Measurements from ENCODE around the gene NDUFS2.
A peak's percentile ranks its signal among the peaks of the same experiment; 100 is the strongest.

- peak; percentile 88 to 94 (median 89) for TF ChIP-seq CTCF (IDR thresholded peaks at IDR 0.05 in 2 of 3, conservative IDR thresholded peaks at IDR 0.05 in 1 of 3; ENCODE audit: control insufficient read depth in 2 of 3, extremely low read depth in 1 of 3, insufficient read depth in 1 of 3, low read depth in 3 of 3, low read length in 3 of 3)
- peak; percentile 0; the same call in 1 of the 2 replicates for TF ChIP-seq ATF3 (IDR thresholded peaks at IDR 0.05; ENCODE audit: borderline replicate concordance, extremely low read depth, low read depth, low read length)
- TF ChIP-seq HDAC2 (IDR thresholded peaks at IDR 0.05): no peak
- TF ChIP-seq SMC3 (IDR thresholded peaks at IDR 0.05; ENCODE audit: borderline replicate concordance, low read length): peak; percentile 78; the same call in 1 of the 2 replicates
- TF ChIP-seq TAF1 (IDR thresholded peaks at IDR 0.05; ENCODE audit: borderline replicate concordance, low read depth, low read length): no peak
- no peak for TF ChIP-seq MTA3 (IDR thresholded peaks at IDR 0.05; ENCODE audit: borderline replicate concordance, low read length)
- no peak for TF ChIP-seq BRCA1 (IDR thresholded peaks at IDR 0.05; ENCODE audit: low read depth, low read length)
- TF ChIP-seq POLR2AphosphoS5 (IDR thresholded peaks at IDR 0.05; ENCODE audit: low read length): no peak
- TF ChIP-seq NR2C2 (IDR thresholded peaks at IDR 0.05; ENCODE audit: borderline replicate concordance, control insufficient read depth, insufficient read length, low read depth): no peak
- TF ChIP-seq ESRRA (IDR thresholded peaks at IDR 0.05; ENCODE audit: low read length): no peak
- TF ChIP-seq EED (IDR thresholded peaks at IDR 0.05; ENCODE audit: low read depth): no peak
These were observed 7.7 kb downstream of the NDUFS2 start for GRCh38 chr1:161209790-161210409.
